Measurements from ENCODE around the gene SAT2.
A peak's percentile ranks its signal among the peaks of the same experiment; 100 is the strongest.

SAT2 gene

GRCh38 chr17:7579834-7580603 is 47.6 kb downstream of the SAT2 start:
- TF ChIP-seq, protein P1, sequence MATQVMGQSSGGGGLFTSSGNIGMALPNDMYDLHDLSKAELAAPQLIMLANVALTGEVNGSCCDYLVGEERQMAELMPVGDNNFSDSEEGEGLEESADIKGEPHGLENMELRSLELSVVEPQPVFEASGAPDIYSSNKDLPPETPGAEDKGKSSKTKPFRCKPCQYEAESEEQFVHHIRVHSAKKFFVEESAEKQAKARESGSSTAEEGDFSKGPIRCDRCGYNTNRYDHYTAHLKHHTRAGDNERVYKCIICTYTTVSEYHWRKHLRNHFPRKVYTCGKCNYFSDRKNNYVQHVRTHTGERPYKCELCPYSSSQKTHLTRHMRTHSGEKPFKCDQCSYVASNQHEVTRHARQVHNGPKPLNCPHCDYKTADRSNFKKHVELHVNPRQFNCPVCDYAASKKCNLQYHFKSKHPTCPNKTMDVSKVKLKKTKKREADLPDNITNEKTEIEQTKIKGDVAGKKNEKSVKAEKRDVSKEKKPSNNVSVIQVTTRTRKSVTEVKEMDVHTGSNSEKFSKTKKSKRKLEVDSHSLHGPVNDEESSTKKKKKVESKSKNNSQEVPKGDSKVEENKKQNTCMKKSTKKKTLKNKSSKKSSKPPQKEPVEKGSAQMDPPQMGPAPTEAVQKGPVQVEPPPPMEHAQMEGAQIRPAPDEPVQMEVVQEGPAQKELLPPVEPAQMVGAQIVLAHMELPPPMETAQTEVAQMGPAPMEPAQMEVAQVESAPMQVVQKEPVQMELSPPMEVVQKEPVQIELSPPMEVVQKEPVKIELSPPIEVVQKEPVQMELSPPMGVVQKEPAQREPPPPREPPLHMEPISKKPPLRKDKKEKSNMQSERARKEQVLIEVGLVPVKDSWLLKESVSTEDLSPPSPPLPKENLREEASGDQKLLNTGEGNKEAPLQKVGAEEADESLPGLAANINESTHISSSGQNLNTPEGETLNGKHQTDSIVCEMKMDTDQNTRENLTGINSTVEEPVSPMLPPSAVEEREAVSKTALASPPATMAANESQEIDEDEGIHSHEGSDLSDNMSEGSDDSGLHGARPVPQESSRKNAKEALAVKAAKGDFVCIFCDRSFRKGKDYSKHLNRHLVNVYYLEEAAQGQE (IDR thresholded peaks at IDR 0.05; ENCODE audit: insufficient read depth in 1 of 2, low read depth in 2 of 2, low read length in 2 of 2) = no peak

GRCh38 chr17:7579001-7579833 is 48.4 kb downstream of the SAT2 start, which contains the start of gene CD68:
TSS of gene CD68 (plus strand) at chr17:7579638. CDS start at chr17:7579678, 40 bp downstream.
- peak; percentile 100 for TF ChIP-seq SIN3A (IDR thresholded peaks at IDR 0.05; ENCODE audit: borderline replicate concordance, insufficient read depth, low read length)
- peak; percentile 92 for TF ChIP-seq FOXP2 (optimal IDR thresholded peaks at IDR 0.05; ENCODE audit: borderline replicate concordance, extremely low read depth, extremely low read length, insufficient read depth)
- peak; percentile 100 for TF ChIP-seq POLR2AphosphoS5 (IDR thresholded peaks at IDR 0.05; ENCODE audit: low read depth, low read length)
- TF ChIP-seq, protein P1 (IDR thresholded peaks at IDR 0.05; ENCODE audit: insufficient read depth in 1 of 2, low read depth in 2 of 2, low read length in 2 of 2) = peak in 1 of 2 experiments; percentile 40; a peak in 2 of 4 replicates
- TF ChIP-seq TAF1 (IDR thresholded peaks at IDR 0.05; ENCODE audit: borderline replicate concordance, insufficient read depth, low read length) = peak; percentile 30; the same call in 1 of the 2 replicates

DNA sequence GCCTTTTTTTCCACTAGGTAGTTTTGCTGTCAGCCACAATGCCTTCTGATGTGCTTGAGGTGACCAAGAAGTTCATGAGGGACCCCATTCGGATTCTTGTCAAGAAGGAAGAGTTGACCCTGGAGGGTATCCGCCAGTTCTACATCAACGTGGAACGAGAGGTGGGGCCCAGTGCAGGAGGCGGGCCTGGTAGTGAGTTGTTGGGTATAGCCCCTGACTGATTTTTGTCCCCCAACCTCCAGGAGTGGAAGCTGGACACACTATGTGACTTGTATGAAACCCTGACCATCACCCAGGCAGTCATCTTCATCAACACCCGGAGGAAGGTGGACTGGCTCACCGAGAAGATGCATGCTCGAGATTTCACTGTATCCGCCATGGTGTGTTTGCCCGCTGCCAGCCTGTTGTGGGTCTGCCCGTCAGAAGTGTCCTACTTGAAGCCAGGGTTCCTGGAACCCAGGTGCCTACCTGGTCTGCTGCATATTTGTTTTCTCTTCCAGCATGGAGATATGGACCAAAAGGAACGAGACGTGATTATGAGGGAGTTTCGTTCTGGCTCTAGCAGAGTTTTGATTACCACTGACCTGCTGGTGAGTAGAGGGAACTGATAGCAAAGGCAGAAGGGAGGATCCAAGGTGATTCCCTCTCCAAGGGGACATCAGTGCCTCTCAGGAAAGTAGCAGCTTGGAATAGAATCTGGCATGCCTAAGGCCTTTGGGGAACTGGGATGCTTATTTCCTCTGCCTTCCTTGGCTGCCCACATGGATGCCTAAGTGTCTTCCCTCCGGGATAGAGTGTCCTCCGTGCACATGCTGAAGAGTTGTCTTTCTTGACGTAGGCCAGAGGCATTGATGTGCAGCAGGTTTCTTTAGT is 50.1 kb downstream of the SAT2 start:
- peak; percentile 11; the same call in 1 of the 2 replicates for TF ChIP-seq POLR2AphosphoS5 (IDR thresholded peaks at IDR 0.05; ENCODE audit: low read depth, low read length)
- TF ChIP-seq FOXP2 (optimal IDR thresholded peaks at IDR 0.05; ENCODE audit: borderline replicate concordance, extremely low read depth, extremely low read length, insufficient read depth) = no peak

DNA sequence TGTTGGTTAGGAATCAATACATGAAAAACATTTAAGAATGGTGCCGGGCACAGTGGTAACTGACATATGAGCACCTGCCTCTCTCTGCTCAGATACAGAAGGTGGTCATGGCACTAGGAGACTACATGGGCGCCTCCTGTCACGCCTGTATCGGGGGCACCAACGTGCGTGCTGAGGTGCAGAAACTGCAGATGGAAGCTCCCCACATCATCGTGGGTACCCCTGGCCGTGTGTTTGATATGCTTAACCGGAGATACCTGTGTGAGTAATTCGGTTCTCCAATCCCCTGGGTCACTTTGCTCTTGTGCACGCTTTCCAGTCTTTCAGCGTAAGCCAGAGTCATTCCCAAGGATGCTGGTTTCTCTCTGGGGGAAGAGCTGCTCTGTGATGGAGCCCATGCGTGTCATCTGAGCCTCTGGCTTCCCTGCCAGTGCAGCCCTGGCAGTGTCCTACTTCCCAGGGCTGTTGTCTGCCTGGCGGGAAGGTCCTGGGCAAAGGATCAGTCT is 51.1 kb downstream of the SAT2 start:
- TF ChIP-seq, protein P1 (IDR thresholded peaks at IDR 0.05; ENCODE audit: insufficient read depth in 1 of 2, low read depth in 2 of 2, low read length in 2 of 2) = no peak
- peak; percentile 67 for TF ChIP-seq POLR2AphosphoS5 (IDR thresholded peaks at IDR 0.05; ENCODE audit: low read depth, low read length)
- TF ChIP-seq TAF1 (IDR thresholded peaks at IDR 0.05; ENCODE audit: borderline replicate concordance, insufficient read depth, low read length) = no peak
- no peak for TF ChIP-seq FOXP2 (optimal IDR thresholded peaks at IDR 0.05; ENCODE audit: borderline replicate concordance, extremely low read depth, extremely low read length, insufficient read depth)
